ENCODE measurements around the gene CWC22. TPM values are rescaled to one million over a fixed set of nuclear protein-coding genes. Genes with fewer than 3 reads are reported as not detected.
"Not testable (repeated sequence)": the region's sequence is repeated elsewhere in the genome, so short reads cannot be mapped to it uniquely, and the experiment has no call there.

CWC22 gene
- total RNA-seq, 2 experiments from 2014 or later: 21.1 to 23.6 TPM

- intact Hi-C loops (cut with micrococcal nuclease): no loop called here
- Mint-ChIP-seq H3K27ac (no peak overlapping the region), H3K4me3 (no peak overlapping the region), H3K9me3 (no peaks in the 10 kb centered on the region), H3K4me1 (ENCODE audit: low read depth) (no peaks in the 10 kb centered on the region), H3K27me3 (no peaks in the 10 kb centered on the region), H3K36me3 (peaks cover 38% of the 10 kb centered on the region)
- ChIA-PET CTCF (interaction anchor here (0.5 to 0.9 kb wide), 2 partner anchors 1061 to 1091 kb away, joined by 3 read pairs; no protein-coding TSS in a partner anchor), POLR2A (no interaction called here)
- DNase-seq: peak; percentile 27
Measured at GRCh38 chr2:179936654-179937053, 70.4 kb downstream of the CWC22 start.

GRCh38 chr2:179936141-179936540 is 71.0 kb downstream of the CWC22 start:
- H3K36me3 Mint-ChIP-seq: peaks cover 43% of the 10 kb centered on the region
- no peak overlapping the region for H3K4me3 Mint-ChIP-seq
- H3K27me3 Mint-ChIP-seq: no peaks in the 10 kb centered on the region
- CTCF ChIA-PET: interaction anchor here (0.5 to 0.9 kb wide), 2 partner anchors 1061 to 1091 kb away, joined by 3 read pairs; no protein-coding TSS in a partner anchor
- POLR2A ChIA-PET: no interaction called here
- H3K27ac Mint-ChIP-seq: no peak overlapping the region
- no peaks in the 10 kb centered on the region for H3K4me1 Mint-ChIP-seq (ENCODE audit: low read depth)
- no peak for DNase-seq
- intact Hi-C loops (cut with micrococcal nuclease): no loop called here
- peaks cover 1% of the 10 kb centered on the region for H3K9me3 Mint-ChIP-seq

GRCh38 chr2:179932786-179933185 is 74.3 kb downstream of the CWC22 start:
- intact Hi-C loops (cut with micrococcal nuclease): no loop called here
- peaks cover 32% of the 10 kb centered on the region for H3K9me3 Mint-ChIP-seq
- peaks cover 63% of the 10 kb centered on the region for H3K36me3 Mint-ChIP-seq
- POLR2A ChIA-PET: no interaction called here
- H3K4me3 Mint-ChIP-seq: no peak overlapping the region
- CTCF ChIA-PET: no interaction called here
- no peaks in the 10 kb centered on the region for H3K27me3 Mint-ChIP-seq
- H3K27ac Mint-ChIP-seq: no peak overlapping the region
- no peak for DNase-seq
- H3K4me1 Mint-ChIP-seq (ENCODE audit: low read depth): no peaks in the 10 kb centered on the region

GRCh38 chr2:179931502-179931901 is 75.6 kb downstream of the CWC22 start:
- intact Hi-C loops (cut with micrococcal nuclease): no loop called here
- DNase-seq: no peak
- Mint-ChIP-seq H3K4me1 (ENCODE audit: low read depth) (no peaks in the 10 kb centered on the region), H3K27ac (no peak overlapping the region), H3K36me3 (peaks cover 66% of the 10 kb centered on the region), H3K9me3 (peaks cover 42% of the 10 kb centered on the region), H3K4me3 (no peak overlapping the region), H3K27me3 (no peaks in the 10 kb centered on the region)
- ChIA-PET POLR2A (no interaction called here), CTCF (no interaction called here)

- intact Hi-C loops (cut with micrococcal nuclease); CTCF ChIA-PET; H3K27ac Mint-ChIP-seq; H3K27me3 Mint-ChIP-seq; H3K4me1 Mint-ChIP-seq (ENCODE audit: low read depth); H3K4me3 Mint-ChIP-seq; POLR2A ChIA-PET; DNase-seq: not testable (repeated sequence)
- peaks cover 61% of the 10 kb centered on the region for H3K36me3 Mint-ChIP-seq
- H3K9me3 Mint-ChIP-seq: peaks cover 51% of the 10 kb centered on the region
Measured at GRCh38 chr2:179929997-179930396, 77.1 kb downstream of the CWC22 start.

- intact Hi-C loops (cut with micrococcal nuclease): no loop called here
- Mint-ChIP-seq H3K4me1 (ENCODE audit: low read depth) (no peaks in the 10 kb centered on the region), H3K36me3 (peaks cover 38% of the 10 kb centered on the region), H3K27ac (no peak overlapping the region), H3K9me3 (peaks cover 51% of the 10 kb centered on the region), H3K27me3 (no peaks in the 10 kb centered on the region), H3K4me3 (no peak overlapping the region)
- ChIA-PET POLR2A (no interaction called here), CTCF (interaction anchor here (0.5 kb wide), 1 partner anchor 1720 kb away, joined by 3 read pairs; no protein-coding TSS in a partner anchor)
- DNase-seq: no peak
Measured at GRCh38 chr2:179927041-179927440, 80.1 kb downstream of the CWC22 start.

- Mint-ChIP-seq H3K27ac (no peak overlapping the region), H3K27me3 (no peaks in the 10 kb centered on the region), H3K36me3 (peaks cover 28% of the 10 kb centered on the region), H3K9me3 (peaks cover 45% of the 10 kb centered on the region), H3K4me1 (ENCODE audit: low read depth) (no peaks in the 10 kb centered on the region), H3K4me3 (no peak overlapping the region)
- POLR2A ChIA-PET: no interaction called here
- intact Hi-C loops (cut with micrococcal nuclease): no loop called here
- CTCF ChIA-PET: no interaction called here
- no peak for DNase-seq
Measured at GRCh38 chr2:179925713-179926112, 81.4 kb downstream of the CWC22 start.

GRCh38 chr2:179917272-179917671 is 89.8 kb downstream of the CWC22 start:
- no peak overlapping the region for H3K4me3 Mint-ChIP-seq
- H3K27me3 Mint-ChIP-seq: no peaks in the 10 kb centered on the region
- no peaks in the 10 kb centered on the region for H3K36me3 Mint-ChIP-seq
- CTCF ChIA-PET: no interaction called here
- H3K4me1 Mint-ChIP-seq (ENCODE audit: low read depth): no peaks in the 10 kb centered on the region
- H3K9me3 Mint-ChIP-seq: no peaks in the 10 kb centered on the region
- no peak overlapping the region for H3K27ac Mint-ChIP-seq
- intact Hi-C loops (cut with micrococcal nuclease): no loop called here
- POLR2A ChIA-PET: no interaction called here
- no peak for DNase-seq

- Mint-ChIP-seq H3K27ac (no peak overlapping the region), H3K4me1 (ENCODE audit: low read depth) (no peaks in the 10 kb centered on the region), H3K9me3 (no peaks in the 10 kb centered on the region), H3K27me3 (no peaks in the 10 kb centered on the region), H3K4me3 (no peak overlapping the region), H3K36me3 (no peaks in the 10 kb centered on the region)
- intact Hi-C loops (cut with micrococcal nuclease): no loop called here
- CTCF ChIA-PET: no interaction called here
- POLR2A ChIA-PET: no interaction called here
- no peak for DNase-seq
Measured at GRCh38 chr2:179915395-179915992, 91.6 kb downstream of the CWC22 start.

- DNase-seq: no peak
- H3K4me3 Mint-ChIP-seq: no peak overlapping the region
- H3K27me3 Mint-ChIP-seq: no peaks in the 10 kb centered on the region
- no peak overlapping the region for H3K27ac Mint-ChIP-seq
- ChIA-PET POLR2A (no interaction called here), CTCF (no interaction called here)
- no peaks in the 10 kb centered on the region for H3K4me1 Mint-ChIP-seq (ENCODE audit: low read depth)
- no peaks in the 10 kb centered on the region for H3K36me3 Mint-ChIP-seq
- intact Hi-C loops (cut with micrococcal nuclease): no loop called here
- no peaks in the 10 kb centered on the region for H3K9me3 Mint-ChIP-seq
Measured at GRCh38 chr2:179913809-179914208, 93.3 kb downstream of the CWC22 start.

GRCh38 chr2:179911569-179911968 is 95.5 kb downstream of the CWC22 start:
- H3K36me3 Mint-ChIP-seq: no peaks in the 10 kb centered on the region
- no peak overlapping the region for H3K4me3 Mint-ChIP-seq
- ChIA-PET CTCF (no interaction called here), POLR2A (no interaction called here)
- H3K4me1 Mint-ChIP-seq (ENCODE audit: low read depth): no peaks in the 10 kb centered on the region
- H3K9me3 Mint-ChIP-seq: no peaks in the 10 kb centered on the region
- H3K27ac Mint-ChIP-seq: no peak overlapping the region
- no peak for DNase-seq
- H3K27me3 Mint-ChIP-seq: peaks cover 3% of the 10 kb centered on the region
- intact Hi-C loops (cut with micrococcal nuclease): no loop called here

- H3K27ac Mint-ChIP-seq: no peak overlapping the region
- H3K27me3 Mint-ChIP-seq: peaks cover 3% of the 10 kb centered on the region
- no peaks in the 10 kb centered on the region for H3K9me3 Mint-ChIP-seq
- ChIA-PET CTCF (no interaction called here), POLR2A (no interaction called here)
- no peaks in the 10 kb centered on the region for H3K4me1 Mint-ChIP-seq (ENCODE audit: low read depth)
- no peak for DNase-seq
- no peaks in the 10 kb centered on the region for H3K36me3 Mint-ChIP-seq
- H3K4me3 Mint-ChIP-seq: no peak overlapping the region
- intact Hi-C loops (cut with micrococcal nuclease): no loop called here
Measured at GRCh38 chr2:179910735-179911113, 96.4 kb downstream of the CWC22 start.

- Mint-ChIP-seq H3K27me3 (peaks cover 3% of the 10 kb centered on the region), H3K36me3 (no peaks in the 10 kb centered on the region), H3K4me1 (ENCODE audit: low read depth) (no peaks in the 10 kb centered on the region), H3K27ac (no peak overlapping the region), H3K4me3 (no peak overlapping the region), H3K9me3 (no peaks in the 10 kb centered on the region)
- intact Hi-C loops (cut with micrococcal nuclease): no loop called here
- ChIA-PET CTCF (no interaction called here), POLR2A (no interaction called here)
- DNase-seq: no peak
Measured at GRCh38 chr2:179909845-179910734, 97.0 kb downstream of the CWC22 start.
